GM12892 (cell line): ENCODE results near the gene IL2RA.

Source experiments
- POLR2A ChIP-seq: IDR thresholded peaks from 2 replicates; pipeline ENCODE4 v1.6.1; 2011; ENCODE audit warnings: low read depth, low read length, control low read depth
- POLR2AphosphoS5 ChIP-seq: IDR thresholded peaks from 2 replicates; pipeline ENCODE4 v1.6.1; 2011; ENCODE audit warnings: low read depth, low read length, control low read depth

DNA sequence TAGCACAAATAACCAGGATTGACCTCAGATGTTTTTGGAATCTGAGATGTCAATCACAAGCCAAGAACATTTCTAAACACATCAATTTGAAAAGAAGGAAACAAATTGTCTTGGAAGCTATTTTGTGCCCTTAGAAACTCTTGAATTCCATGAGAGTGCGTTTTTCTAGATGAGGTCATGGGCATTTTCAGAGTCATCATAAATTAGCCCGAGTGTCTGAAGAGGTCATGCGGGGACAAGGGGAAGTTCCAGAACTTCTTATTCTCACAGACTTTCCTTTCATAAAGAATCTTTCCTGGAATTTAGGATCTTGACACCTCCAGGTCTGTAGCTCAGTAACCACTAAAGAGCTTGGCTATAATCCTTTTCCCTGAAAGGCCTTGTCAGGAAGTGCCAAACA is 28.2 kb downstream of the IL2RA start:
- TF ChIP-seq POLR2A, result no peak
- TF ChIP-seq POLR2AphosphoS5, result no peak
